K562 (cell line): ENCODE measurements around the gene ARHGAP33.

ENCODE experiments used
- NFIC ChIP-seq: fragments of 450-650 bp; IDR thresholded peaks from 2 replicates; pipeline ENCODE4 v1.6.1; 2017; ENCODE audit warnings: mild to moderate bottlenecking, inconsistent platforms
- TAL1 ChIP-seq: fragments of 450-650 bp; IDR thresholded peaks from 2 replicates; pipeline ENCODE4 v1.6.1; 2016; ENCODE audit warnings: mild to moderate bottlenecking
- ZBTB33 ChIP-seq: sonication (generic); formaldehyde crosslinking; IDR thresholded peaks from 2 replicates; pipeline ENCODE4 v1.8.1; 2023; ENCODE audit warnings: mild to moderate bottlenecking, missing genetic modification reagents
- TF ChIP-seq, protein P1 (sequence below): fragments of 200-800 bp; sonication (Bioruptor generic); IDR thresholded peaks from 2 replicates; pipeline ENCODE4 v1.6.1; 2017; ENCODE audit warnings: missing genetic modification characterization, missing compliant biosample characterization
- TF ChIP-seq, protein P2 (sequence below), 3 experiments: IDR thresholded peaks in 2 of 3; conservative IDR thresholded peaks in 1 of 3; 2 replicates each; pipeline ENCODE4 v1.5.1; 2011 to 2012; ENCODE audit warnings: low read length in 3 of 3, mild to moderate bottlenecking in 3 of 3, control low read depth in 2 of 3, improper control_type of control experiment in 1 of 3, inconsistent platforms in 1 of 3, low read depth in 1 of 3, mixed read lengths in 1 of 3, moderate library complexity in 1 of 3; ENCODE audit not compliant: insufficient read depth in 2 of 3

DNA sequence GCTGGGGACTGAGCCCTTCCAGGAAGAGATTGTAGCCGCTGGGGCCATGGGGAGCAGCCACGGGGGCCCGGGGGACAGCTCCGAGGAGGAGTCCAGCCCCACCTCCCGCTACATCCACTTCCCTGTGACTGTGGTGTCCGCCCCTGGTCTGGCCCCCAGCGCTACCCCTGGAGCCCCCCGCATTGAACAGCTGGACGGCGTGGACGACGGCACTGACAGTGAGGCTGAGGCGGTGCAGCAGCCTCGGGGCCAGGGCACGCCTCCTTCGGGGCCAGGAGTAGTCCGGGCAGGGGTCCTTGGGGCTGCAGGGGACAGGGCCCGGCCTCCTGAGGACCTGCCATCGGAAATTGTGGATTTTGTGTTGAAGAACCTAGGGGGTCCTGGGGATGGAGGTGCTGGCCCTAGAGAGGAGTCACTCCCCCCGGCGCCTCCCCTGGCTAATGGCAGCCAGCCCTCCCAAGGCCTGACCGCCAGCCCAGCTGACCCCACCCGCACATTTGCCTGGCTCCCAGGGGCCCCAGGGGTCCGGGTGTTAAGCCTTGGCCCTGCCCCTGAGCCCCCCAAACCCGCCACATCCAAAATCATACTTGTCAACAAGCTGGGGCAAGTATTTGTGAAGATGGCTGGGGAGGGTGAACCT is 42.7 kb upstream of the ARHGAP33 start:
- TF ChIP-seq, protein P1, sequence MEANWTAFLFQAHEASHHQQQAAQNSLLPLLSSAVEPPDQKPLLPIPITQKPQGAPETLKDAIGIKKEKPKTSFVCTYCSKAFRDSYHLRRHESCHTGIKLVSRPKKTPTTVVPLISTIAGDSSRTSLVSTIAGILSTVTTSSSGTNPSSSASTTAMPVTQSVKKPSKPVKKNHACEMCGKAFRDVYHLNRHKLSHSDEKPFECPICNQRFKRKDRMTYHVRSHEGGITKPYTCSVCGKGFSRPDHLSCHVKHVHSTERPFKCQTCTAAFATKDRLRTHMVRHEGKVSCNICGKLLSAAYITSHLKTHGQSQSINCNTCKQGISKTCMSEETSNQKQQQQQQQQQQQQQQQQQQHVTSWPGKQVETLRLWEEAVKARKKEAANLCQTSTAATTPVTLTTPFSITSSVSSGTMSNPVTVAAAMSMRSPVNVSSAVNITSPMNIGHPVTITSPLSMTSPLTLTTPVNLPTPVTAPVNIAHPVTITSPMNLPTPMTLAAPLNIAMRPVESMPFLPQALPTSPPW (CRISPR knock-in tag): no peak
- TF ChIP-seq ZBTB33: peak; percentile 15; the same call in 1 of the 2 replicates
- TF ChIP-seq, protein P2, sequence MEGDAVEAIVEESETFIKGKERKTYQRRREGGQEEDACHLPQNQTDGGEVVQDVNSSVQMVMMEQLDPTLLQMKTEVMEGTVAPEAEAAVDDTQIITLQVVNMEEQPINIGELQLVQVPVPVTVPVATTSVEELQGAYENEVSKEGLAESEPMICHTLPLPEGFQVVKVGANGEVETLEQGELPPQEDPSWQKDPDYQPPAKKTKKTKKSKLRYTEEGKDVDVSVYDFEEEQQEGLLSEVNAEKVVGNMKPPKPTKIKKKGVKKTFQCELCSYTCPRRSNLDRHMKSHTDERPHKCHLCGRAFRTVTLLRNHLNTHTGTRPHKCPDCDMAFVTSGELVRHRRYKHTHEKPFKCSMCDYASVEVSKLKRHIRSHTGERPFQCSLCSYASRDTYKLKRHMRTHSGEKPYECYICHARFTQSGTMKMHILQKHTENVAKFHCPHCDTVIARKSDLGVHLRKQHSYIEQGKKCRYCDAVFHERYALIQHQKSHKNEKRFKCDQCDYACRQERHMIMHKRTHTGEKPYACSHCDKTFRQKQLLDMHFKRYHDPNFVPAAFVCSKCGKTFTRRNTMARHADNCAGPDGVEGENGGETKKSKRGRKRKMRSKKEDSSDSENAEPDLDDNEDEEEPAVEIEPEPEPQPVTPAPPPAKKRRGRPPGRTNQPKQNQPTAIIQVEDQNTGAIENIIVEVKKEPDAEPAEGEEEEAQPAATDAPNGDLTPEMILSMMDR (IDR thresholded peaks at IDR 0.05 in 2 of 3, conservative IDR thresholded peaks at IDR 0.05 in 1 of 3; ENCODE audit: insufficient read depth in 2 of 3, low read depth in 1 of 3, low read length in 3 of 3): no peak
- no peak for TF ChIP-seq NFIC
- TF ChIP-seq TAL1: no peak
